Measurements from ENCODE around the gene VIL1. TPM values are rescaled to one million over a fixed set of nuclear protein-coding genes. Genes with fewer than 3 reads are reported as not detected.

Gene VIL1
- total RNA-seq, 1 experiment from 2014 or later: not detected

DNA sequence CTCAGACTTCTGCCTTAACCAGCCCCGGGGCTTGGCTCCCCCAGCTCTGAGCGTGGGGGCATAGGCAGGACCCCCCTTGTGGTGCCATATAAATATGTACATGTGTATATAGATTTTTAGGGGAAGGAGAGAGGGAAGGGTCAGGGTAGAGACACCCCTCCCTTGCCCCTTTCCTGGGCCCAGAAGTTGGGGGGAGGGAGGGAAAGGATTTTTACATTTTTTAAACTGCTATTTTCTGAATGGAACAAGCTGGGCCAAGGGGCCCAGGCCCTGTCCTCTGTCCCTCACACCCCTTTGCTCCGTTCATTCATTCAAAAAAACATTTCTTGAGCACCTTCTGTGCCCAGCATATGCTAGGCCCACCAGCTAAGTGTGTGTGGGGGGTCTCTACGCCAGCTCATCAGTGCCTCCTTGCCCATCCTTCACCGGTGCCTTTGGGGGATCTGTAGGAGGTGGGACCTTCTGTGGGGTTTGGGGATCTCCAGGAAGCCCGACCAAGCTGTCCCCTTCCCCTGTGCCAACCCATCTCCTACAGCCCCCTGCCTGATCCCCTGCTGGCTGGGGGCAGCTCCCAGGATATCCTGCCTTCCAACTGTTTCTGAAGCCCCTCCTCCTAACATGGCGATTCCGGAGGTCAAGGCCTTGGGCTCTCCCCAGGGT is 13.7 kb upstream of the VIL1 start:
- Histone ChIP-seq H3K79me2 (ENCODE audit: low read depth) (peaks cover 15% of the 10 kb centered on the region), H3K4me1 (replicated peaks; ENCODE audit: insufficient read depth) (peaks cover 20% of the 10 kb centered on the region), H3K4me2 (peak overlapping the region; percentile 85), H3K9me3 (ENCODE audit: insufficient read depth, low read depth) (no peaks in the 10 kb centered on the region), H3K27me3 (ENCODE audit: insufficient read depth, low read depth) (no peaks in the 10 kb centered on the region), H3F3A (ENCODE audit: insufficient read depth, low read depth) (peaks cover 18% of the 10 kb centered on the region; the same call in 1 of the 2 replicates), H2AFZ (no peak overlapping the region), H3K27ac (peak overlapping the region; percentile 58), H3K9me2 (ENCODE audit: insufficient read depth) (no peaks in the 10 kb centered on the region), H4K20me1 (ENCODE audit: insufficient read depth) (peaks cover 6% of the 10 kb centered on the region; the same call in 1 of the 2 replicates), H3K36me3 (ENCODE audit: low read depth) (no peaks in the 10 kb centered on the region), H3K4me3 (peak overlapping the region; percentile 54; the same call in 1 of the 2 replicates)
- CTCF ChIA-PET: interaction anchor here (1.6 kb wide), 1 partner anchor 132 kb away, joined by 4 read pairs; no protein-coding TSS in a partner anchor
- no peak for TF ChIP-seq EZH2 (IDR thresholded peaks at IDR 0.05; ENCODE audit: low read depth)
- TF ChIP-seq, protein P1, sequence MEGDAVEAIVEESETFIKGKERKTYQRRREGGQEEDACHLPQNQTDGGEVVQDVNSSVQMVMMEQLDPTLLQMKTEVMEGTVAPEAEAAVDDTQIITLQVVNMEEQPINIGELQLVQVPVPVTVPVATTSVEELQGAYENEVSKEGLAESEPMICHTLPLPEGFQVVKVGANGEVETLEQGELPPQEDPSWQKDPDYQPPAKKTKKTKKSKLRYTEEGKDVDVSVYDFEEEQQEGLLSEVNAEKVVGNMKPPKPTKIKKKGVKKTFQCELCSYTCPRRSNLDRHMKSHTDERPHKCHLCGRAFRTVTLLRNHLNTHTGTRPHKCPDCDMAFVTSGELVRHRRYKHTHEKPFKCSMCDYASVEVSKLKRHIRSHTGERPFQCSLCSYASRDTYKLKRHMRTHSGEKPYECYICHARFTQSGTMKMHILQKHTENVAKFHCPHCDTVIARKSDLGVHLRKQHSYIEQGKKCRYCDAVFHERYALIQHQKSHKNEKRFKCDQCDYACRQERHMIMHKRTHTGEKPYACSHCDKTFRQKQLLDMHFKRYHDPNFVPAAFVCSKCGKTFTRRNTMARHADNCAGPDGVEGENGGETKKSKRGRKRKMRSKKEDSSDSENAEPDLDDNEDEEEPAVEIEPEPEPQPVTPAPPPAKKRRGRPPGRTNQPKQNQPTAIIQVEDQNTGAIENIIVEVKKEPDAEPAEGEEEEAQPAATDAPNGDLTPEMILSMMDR (conservative IDR thresholded peaks at IDR 0.05): no peak
- DNase-seq: no peak
- POLR2A ChIA-PET (ENCODE audit: unreplicated experiment): interaction anchor here (0.6 kb wide), 1 partner anchor 107 kb away, joined by 7 read pairs; no protein-coding TSS in a partner anchor
- intact Hi-C loops (cut with micrococcal nuclease; ENCODE audit: unreplicated experiment): no loop called here
- BruUV-seq (replicated peaks): no TSS peak

DNA sequence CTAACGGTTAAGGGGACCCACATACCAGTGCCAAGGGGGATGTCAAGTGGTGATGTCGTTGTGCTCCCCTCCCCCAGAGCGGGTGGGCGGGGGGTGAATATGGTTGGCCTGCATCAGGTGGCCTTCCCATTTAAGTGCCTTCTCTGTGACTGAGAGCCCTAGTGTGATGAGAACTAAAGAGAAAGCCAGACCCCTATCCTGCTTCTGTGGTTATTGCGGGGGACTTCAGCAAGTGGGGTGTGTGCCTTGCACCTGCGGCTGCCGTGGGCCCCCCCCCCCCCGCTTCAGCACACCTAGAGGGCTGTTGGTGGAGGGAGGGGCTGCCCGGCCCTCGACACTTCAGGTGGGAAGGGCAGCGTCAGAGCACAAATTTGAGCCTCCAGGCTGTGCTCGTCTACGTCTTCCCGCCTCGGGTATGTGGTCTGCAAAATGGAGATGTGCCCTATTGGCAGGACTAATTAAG is 13.1 kb upstream of the VIL1 start:
- TF ChIP-seq, protein P1 (conservative IDR thresholded peaks at IDR 0.05): no peak
- TF ChIP-seq EZH2 (IDR thresholded peaks at IDR 0.05; ENCODE audit: low read depth): no peak
- peaks cover 6% of the 10 kb centered on the region; the same call in 1 of the 2 replicates for H4K20me1 ChIP-seq (ENCODE audit: insufficient read depth)
- no peaks in the 10 kb centered on the region for H3K9me2 ChIP-seq (ENCODE audit: insufficient read depth)
- H3K9me3 ChIP-seq (ENCODE audit: insufficient read depth, low read depth): no peaks in the 10 kb centered on the region
- no peaks in the 10 kb centered on the region for H3K36me3 ChIP-seq (ENCODE audit: low read depth)
- H3K4me3 ChIP-seq: peak overlapping the region; percentile 54; the same call in 1 of the 2 replicates
- H3K27me3 ChIP-seq (ENCODE audit: insufficient read depth, low read depth): no peaks in the 10 kb centered on the region
- no TSS peak for BruUV-seq (replicated peaks)
- H3K79me2 ChIP-seq (ENCODE audit: low read depth): peaks cover 12% of the 10 kb centered on the region
- H3F3A ChIP-seq (ENCODE audit: insufficient read depth, low read depth): peaks cover 18% of the 10 kb centered on the region; the same call in 1 of the 2 replicates
- CTCF ChIA-PET: interaction anchor here (1.6 kb wide), 1 partner anchor 133 kb away, joined by 4 read pairs; no protein-coding TSS in a partner anchor
- no peak for DNase-seq
- no peak overlapping the region for H2AFZ ChIP-seq
- H3K4me1 ChIP-seq (replicated peaks; ENCODE audit: insufficient read depth): peaks cover 20% of the 10 kb centered on the region
- intact Hi-C loops (cut with micrococcal nuclease; ENCODE audit: unreplicated experiment): loop anchor here (1.0 to 2.0 kb wide), 4 partner anchors 39 to 243 kb away; partner anchors contain the start of genes CNOT9 and USP37
- POLR2A ChIA-PET (ENCODE audit: unreplicated experiment): interaction anchor here (0.6 kb wide), 1 partner anchor 131 kb away, joined by 5 read pairs; no protein-coding TSS in a partner anchor
- peak overlapping the region; percentile 58 for H3K27ac ChIP-seq
- peak overlapping the region; percentile 85 for H3K4me2 ChIP-seq

DNA sequence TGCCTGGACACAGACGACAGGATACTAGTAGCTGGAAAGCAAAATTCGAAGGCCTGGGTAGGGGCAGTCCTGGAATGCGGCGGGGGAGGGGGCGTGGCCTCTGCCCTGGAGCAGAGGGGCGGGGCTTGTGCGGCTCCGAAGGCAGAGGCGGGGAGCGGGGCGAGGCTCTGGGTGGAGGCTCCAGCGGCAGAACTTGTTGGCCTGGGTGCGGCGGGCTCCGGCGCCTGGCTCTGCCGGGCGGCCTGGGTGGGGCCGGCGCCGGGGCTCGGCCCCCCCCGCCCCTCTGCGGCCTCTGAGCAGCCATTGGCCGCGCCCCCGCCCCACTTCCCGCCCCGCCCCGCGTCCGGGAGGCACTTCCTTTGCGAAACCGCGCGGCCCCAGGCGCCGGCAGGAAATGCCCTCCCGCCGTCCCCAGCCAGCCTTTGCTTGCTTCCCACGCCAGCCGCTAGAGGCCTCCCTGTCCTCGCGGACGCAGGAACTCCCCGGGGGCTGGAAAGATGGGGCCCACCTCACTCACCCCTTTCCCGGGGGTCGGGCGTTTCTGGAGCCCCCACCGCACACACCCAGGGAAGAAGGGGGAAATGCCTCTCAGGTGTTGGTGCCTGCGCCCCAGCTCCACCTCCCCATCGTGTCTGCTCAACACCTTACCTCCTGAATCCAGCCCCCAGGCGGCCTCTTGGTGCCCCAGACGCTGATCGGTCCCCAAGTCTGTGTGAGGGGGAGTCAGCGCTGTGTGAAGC is 12.5 kb upstream of the VIL1 start:
- peaks cover 7% of the 10 kb centered on the region for H3K79me2 ChIP-seq (ENCODE audit: low read depth)
- ChIA-PET POLR2A (ENCODE audit: unreplicated experiment) (interaction anchor here (0.6 kb wide), 2 partner anchors 41 to 131 kb away, joined by 4 to 5 read pairs; no protein-coding TSS in a partner anchor), CTCF (interaction anchor here (1.6 kb wide), 1 partner anchor 134 kb away, joined by 4 read pairs; no protein-coding TSS in a partner anchor)
- peaks cover 2% of the 10 kb centered on the region; the same call in 1 of the 2 replicates for H4K20me1 ChIP-seq (ENCODE audit: insufficient read depth)
- no peaks in the 10 kb centered on the region for H3K9me2 ChIP-seq (ENCODE audit: insufficient read depth)
- H3F3A ChIP-seq (ENCODE audit: insufficient read depth, low read depth): peaks cover 18% of the 10 kb centered on the region; the same call in 1 of the 2 replicates
- no TSS peak for BruUV-seq (replicated peaks)
- intact Hi-C loops (cut with micrococcal nuclease; ENCODE audit: unreplicated experiment): loop anchor here (1.0 to 2.0 kb wide), 4 partner anchors 38 to 242 kb away; partner anchors contain the start of genes CNOT9 and USP37
- peak overlapping the region; percentile 63; the same call in 1 of the 2 replicates for H3K4me3 ChIP-seq
- peak overlapping the region; percentile 58 for H3K27ac ChIP-seq
- peaks cover 17% of the 10 kb centered on the region for H3K4me1 ChIP-seq (replicated peaks; ENCODE audit: insufficient read depth)
- no peaks in the 10 kb centered on the region for H3K27me3 ChIP-seq (ENCODE audit: insufficient read depth, low read depth)
- H3K9me3 ChIP-seq (ENCODE audit: insufficient read depth, low read depth): no peaks in the 10 kb centered on the region
- TF ChIP-seq, protein P1 (conservative IDR thresholded peaks at IDR 0.05): peak; percentile 76
- TF ChIP-seq EZH2 (IDR thresholded peaks at IDR 0.05; ENCODE audit: low read depth): no peak
- peak; percentile 78 to 97 for DNase-seq
- peak overlapping the region; percentile 94 for H3K4me2 ChIP-seq
- no peak overlapping the region for H2AFZ ChIP-seq
- H3K36me3 ChIP-seq (ENCODE audit: low read depth): no peaks in the 10 kb centered on the region
